ENCODE data around the gene PI4KB.
"Not testable (repeated sequence)": the region's sequence is repeated elsewhere in the genome, so short reads cannot be mapped to it uniquely, and the experiment has no call there.

The PI4KB gene

DNA sequence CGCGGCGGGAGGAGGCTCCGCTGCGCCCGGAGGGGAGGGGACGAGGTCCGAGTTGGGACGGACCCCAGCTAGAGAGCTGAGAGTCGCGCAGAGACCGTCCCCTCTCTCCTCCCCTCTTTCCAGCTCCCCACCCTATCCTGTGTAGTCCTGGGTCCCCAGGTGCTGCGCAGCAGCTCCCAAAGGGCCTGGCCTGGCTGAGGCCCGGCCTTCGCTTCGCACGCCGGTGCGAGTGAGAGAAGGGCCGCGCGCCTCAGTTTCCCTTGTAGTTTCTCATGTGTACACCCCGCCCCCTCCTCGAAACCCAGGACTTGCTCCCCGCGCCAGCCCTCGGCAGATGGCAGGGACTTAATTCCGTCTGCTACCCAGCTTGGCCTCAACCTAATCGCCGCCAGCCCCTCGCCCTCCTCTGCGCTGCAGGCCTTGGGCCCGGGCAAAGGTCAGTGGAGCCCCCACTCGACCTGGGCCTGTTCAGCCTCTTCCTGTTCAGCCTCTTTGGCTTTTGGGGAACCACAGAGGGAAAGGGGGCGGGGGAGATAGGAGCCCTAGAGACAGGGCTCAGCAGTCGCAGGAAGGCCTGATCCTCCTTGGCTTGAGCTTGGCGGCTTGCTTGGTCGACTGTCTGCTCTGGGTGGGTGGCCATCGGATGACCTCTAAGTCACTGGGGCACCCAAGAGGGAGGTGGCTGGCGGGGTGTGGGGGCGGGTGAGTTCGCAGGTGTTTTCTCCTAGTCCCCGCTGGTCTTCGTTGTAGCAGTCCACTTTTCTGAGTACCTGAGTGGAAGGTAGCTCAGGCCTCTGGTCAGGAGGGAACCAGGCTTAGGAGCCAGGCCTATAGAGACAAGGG is 44.1 kb downstream of the PI4KB start:
- TF ChIP-seq FOXA1 (IDR thresholded peaks at IDR 0.05) (no peak), LEF1 (IDR thresholded peaks at IDR 0.05; ENCODE audit: borderline replicate concordance) (no peak), PKNOX1 (IDR thresholded peaks at IDR 0.05) (no peak), ZNF384 (IDR thresholded peaks at IDR 0.05) (no peak), ELF4 (IDR thresholded peaks at IDR 0.05) (no peak), TARDBP (IDR thresholded peaks at IDR 0.05) (no peak), ARNT (IDR thresholded peaks at IDR 0.05) (no peak), CTBP1 (IDR thresholded peaks at IDR 0.05; ENCODE audit: borderline replicate concordance) (no peak), FOXK2 (IDR thresholded peaks at IDR 0.05) (no peak), L3MBTL2 (conservative IDR thresholded peaks at IDR 0.05) (no peak)
- DNase-seq (ENCODE audit: extremely low spot score), result no peak
- ChIA-PET CTCF (interaction anchor here (0.6 to 1.2 kb wide), 3 partner anchors 58 to 325 kb away, joined by 3 to 5 read pairs (median 4); no protein-coding TSS in a partner anchor), POLR2A (interaction anchor here (1.0 to 2.6 kb wide), 12 partner anchors 9 to 115 kb away, joined by 3 to 25 read pairs (median 4); partner anchors contain the start of genes PI4KB, PSMD4, RFX5 and VPS72)

DNA sequence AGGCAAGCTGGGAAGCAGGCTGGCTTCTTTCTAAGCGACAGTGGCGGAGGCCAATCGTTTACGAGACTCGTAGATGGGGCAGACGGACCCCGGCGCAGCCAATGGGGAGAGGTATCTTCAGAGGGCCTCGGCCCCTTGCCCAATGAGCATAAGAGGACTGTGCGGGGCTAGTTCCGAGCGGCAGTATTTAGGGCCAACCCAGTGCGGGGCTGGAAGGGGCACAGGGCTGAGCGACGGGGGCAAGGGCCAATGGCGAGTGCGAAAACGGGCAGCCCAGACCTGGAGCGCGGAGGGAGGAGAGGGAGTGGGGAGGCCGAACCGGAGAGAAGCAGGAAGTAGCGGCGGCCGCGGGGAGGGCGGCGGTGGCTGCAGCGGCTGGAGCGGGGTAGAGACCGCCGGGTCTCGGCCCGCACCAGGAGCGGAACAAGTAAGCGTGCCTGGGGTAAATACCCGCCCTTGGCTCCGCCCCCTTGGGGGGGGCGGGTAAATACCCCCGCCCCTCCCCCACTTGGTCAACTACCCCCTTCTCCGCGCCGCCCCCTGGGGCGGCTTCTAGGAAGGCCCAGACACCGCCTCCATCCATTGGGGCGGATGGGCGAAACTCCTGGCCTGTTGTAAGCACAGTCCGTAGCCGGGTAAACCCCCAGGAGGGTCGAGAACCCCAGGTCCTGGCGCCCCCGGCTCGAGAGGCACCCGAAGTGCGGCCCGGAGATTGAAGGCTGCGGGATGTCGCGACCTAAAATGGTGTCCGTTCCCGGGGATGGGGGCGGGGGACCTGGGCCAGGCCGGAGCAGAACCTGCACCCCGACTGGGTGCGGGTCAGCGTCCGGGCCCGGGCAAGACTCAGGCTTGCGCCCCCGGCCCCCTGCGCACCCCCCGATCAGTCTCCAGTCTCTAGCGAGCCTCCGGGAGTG is 45.0 kb downstream of the PI4KB start, which contains the start of gene ZNF687:
TSS of gene ZNF687 (plus strand) at position 331 of the 914 bp plus-strand sequence. CDS start 3,993 bp downstream, outside the sequence.
- peak; percentile 99 for DNase-seq (ENCODE audit: extremely low spot score)
- TF ChIP-seq ELF4 (IDR thresholded peaks at IDR 0.05) (peak; percentile 99), NFRKB (IDR thresholded peaks at IDR 0.05) (no peak), ARNT (IDR thresholded peaks at IDR 0.05) (no peak), PKNOX1 (IDR thresholded peaks at IDR 0.05) (peak; percentile 100), FOXA1 (IDR thresholded peaks at IDR 0.05) (no peak), L3MBTL2 (conservative IDR thresholded peaks at IDR 0.05) (peak; percentile 73; the same call in 1 of the 2 replicates), LEF1 (IDR thresholded peaks at IDR 0.05; ENCODE audit: borderline replicate concordance) (no peak), ZNF384 (IDR thresholded peaks at IDR 0.05) (no peak), SUZ12 (IDR thresholded peaks at IDR 0.05) (no peak), FOXM1 (IDR thresholded peaks at IDR 0.05; ENCODE audit: borderline replicate concordance) (peak; percentile 79; the same call in 1 of the 2 replicates)
- POLR2A ChIA-PET, result interaction anchor here (0.7 to 2.6 kb wide), 46 partner anchors 10 to 521 kb away, joined by 3 to 27 read pairs (median 4); partner anchors contain the start of genes CGN, LYSMD1, MINDY1 and PI4KB
- CTCF ChIA-PET, result interaction anchor here (0.9 to 1.9 kb wide), 3 partner anchors 19 to 59 kb away, joined by 4 to 8 read pairs (median 7); no protein-coding TSS in a partner anchor

GRCh38 chr1:151281225-151281968 is 45.8 kb downstream of the PI4KB start:
- ChIA-PET POLR2A (interaction anchor here (0.6 to 2.3 kb wide), 46 partner anchors 9 to 521 kb away, joined by 3 to 27 read pairs (median 4); partner anchors contain the start of genes CGN, LYSMD1, MINDY1 and MRPL9), CTCF (interaction anchor here (0.7 to 1.9 kb wide), 5 partner anchors 19 to 453 kb away, joined by 3 to 8 read pairs (median 3); no protein-coding TSS in a partner anchor)
- no peak for TF ChIP-seq SUZ12 (IDR thresholded peaks at IDR 0.05)
- no peak for TF ChIP-seq NFRKB (IDR thresholded peaks at IDR 0.05)
- TF ChIP-seq ELF4 (IDR thresholded peaks at IDR 0.05), result peak; percentile 78
- peak; percentile 98 for TF ChIP-seq FOXM1 (IDR thresholded peaks at IDR 0.05; ENCODE audit: borderline replicate concordance)
- TF ChIP-seq SP1 (IDR thresholded peaks at IDR 0.05), result peak; percentile 92
- TF ChIP-seq FOXA1 (IDR thresholded peaks at IDR 0.05), result no peak
- TF ChIP-seq L3MBTL2 (conservative IDR thresholded peaks at IDR 0.05), result peak; percentile 95
- TF ChIP-seq PKNOX1 (IDR thresholded peaks at IDR 0.05), result no peak
- peak; percentile 96 for TF ChIP-seq TARDBP (IDR thresholded peaks at IDR 0.05)
- peak; percentile 94 for DNase-seq (ENCODE audit: extremely low spot score)

DNA sequence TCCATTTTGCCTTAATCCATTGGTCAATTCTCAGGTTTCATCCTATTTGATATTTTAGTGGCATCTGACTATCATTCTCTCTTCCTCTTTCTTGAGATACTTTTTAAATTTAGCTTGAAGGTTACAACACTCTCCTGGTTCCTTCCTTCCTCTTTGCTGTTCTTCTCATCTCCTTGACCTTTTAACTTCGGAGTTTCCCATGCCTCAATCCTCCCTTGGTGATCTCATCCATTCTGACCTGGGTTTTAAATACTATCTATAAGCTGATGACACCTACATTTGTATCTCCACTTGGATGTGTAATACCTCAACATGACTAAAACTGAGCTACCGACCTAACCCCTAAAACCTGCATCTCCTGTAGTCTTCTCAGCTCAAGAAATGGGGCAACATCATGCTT is 50.0 kb downstream of the PI4KB start:
- no peak for DNase-seq (ENCODE audit: extremely low spot score)
- POLR2A ChIA-PET, result interaction anchor here (0.6 to 1.2 kb wide), 3 partner anchors 10 to 50 kb away, joined by 3 read pairs; partner anchors contain the start of gene PI4KB
- CTCF ChIA-PET, result no interaction called here
- no peak for TF ChIP-seq SUZ12 (IDR thresholded peaks at IDR 0.05)
- TF ChIP-seq FOXM1 (IDR thresholded peaks at IDR 0.05; ENCODE audit: borderline replicate concordance), result no peak
- TF ChIP-seq TARDBP (IDR thresholded peaks at IDR 0.05), result no peak
- TF ChIP-seq L3MBTL2 (conservative IDR thresholded peaks at IDR 0.05), result no peak
- no peak for TF ChIP-seq LEF1 (IDR thresholded peaks at IDR 0.05; ENCODE audit: borderline replicate concordance)
- TF ChIP-seq NFRKB (IDR thresholded peaks at IDR 0.05), result no peak
- no peak for TF ChIP-seq ELF4 (IDR thresholded peaks at IDR 0.05)
- TF ChIP-seq BHLHE40 (IDR thresholded peaks at IDR 0.05; ENCODE audit: borderline replicate concordance), result no peak
- TF ChIP-seq FOXK2 (IDR thresholded peaks at IDR 0.05), result no peak
- no peak for TF ChIP-seq SP1 (IDR thresholded peaks at IDR 0.05)
- no peak for TF ChIP-seq PKNOX1 (IDR thresholded peaks at IDR 0.05)
- no peak for TF ChIP-seq ARNT (IDR thresholded peaks at IDR 0.05)
- TF ChIP-seq CTBP1 (IDR thresholded peaks at IDR 0.05; ENCODE audit: borderline replicate concordance), result no peak
- TF ChIP-seq ZNF384 (IDR thresholded peaks at IDR 0.05), result no peak
- no peak for TF ChIP-seq FOXA1 (IDR thresholded peaks at IDR 0.05)
- no peak for TF ChIP-seq HDGF (IDR thresholded peaks at IDR 0.05; ENCODE audit: borderline replicate concordance)

- CTCF ChIA-PET, result interaction anchor here (0.9 kb wide), 1 partner anchor 24 kb away, joined by 3 read pairs; no protein-coding TSS in a partner anchor
- DNase-seq (ENCODE audit: extremely low spot score); POLR2A ChIA-PET: not testable (repeated sequence)
These were observed 51.9 kb downstream of the PI4KB start for GRCh38 chr1:151275341-151275740.
